ENCODE results near the gene MRPS12.

DNA sequence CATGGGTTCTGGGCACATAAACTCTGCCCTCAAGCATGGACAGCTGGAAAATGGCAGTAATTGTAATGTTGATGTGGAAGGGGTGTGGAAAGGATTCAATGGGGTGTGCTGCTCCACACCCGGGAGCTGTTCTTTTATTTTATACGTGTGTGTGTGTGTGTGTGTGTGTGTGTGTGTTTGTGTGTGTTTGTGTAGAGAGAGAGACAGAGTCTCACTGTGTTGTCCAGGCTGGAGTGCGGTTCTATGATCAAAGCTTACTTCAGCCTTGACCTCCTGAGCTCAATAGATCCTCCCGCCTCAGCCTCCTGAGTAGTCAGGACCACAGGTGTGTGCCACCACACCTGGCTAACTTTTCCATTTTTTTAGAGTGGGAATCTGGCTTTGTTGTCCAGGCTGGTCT lies 2.8 kb downstream of the MRPS12 start:
- TF ChIP-seq CTCF (IDR thresholded peaks at IDR 0.05; ENCODE audit: insufficient read depth, low read length, poor library complexity, severe bottlenecking) (no peak), EZH2phosphoT487 (conservative IDR thresholded peaks at IDR 0.05; ENCODE audit: low read length) (no peak)
